Activated CD8-positive, alpha-beta T cell treated with anti-CD3 and anti-CD28 coated beads for 36 hours (primary cell): ENCODE data around the gene COMT. TPM values are rescaled to one million over a fixed set of nuclear protein-coding genes. Genes with fewer than 3 reads are reported as not detected.

ENCODE experiments used
- ATAC-seq: fragments of 200-7000 bp; cut with Tn5 transposase; one replicate; pipeline ENCODE4 v1.10.0; 2021; ENCODE audit warnings: mild to moderate bottlenecking, moderate library complexity
- CTCF ChIA-PET: fragments of 350-600 bp; sonication (Branson Sonifier 250); formaldehyde crosslinking; loops from one replicate; lab custom pipeline; 2021; ENCODE audit warnings: antibody characterized with exemption; lab: Charles Lee
- POLR2A ChIA-PET: fragments of 350-600 bp; sonication (Branson Sonifier 250); formaldehyde crosslinking; loops from one replicate; lab custom pipeline; 2021; ENCODE audit warnings: antibody characterized with exemption; lab: Charles Lee
- DNase-seq: peaks from one replicate; pipeline ENCODE4 v3.0.0-alpha.2; 2020
- H3K27ac Mint-ChIP-seq: one replicate; pipeline ENCODE4 v1.8.0; 2021; ENCODE audit warnings: mild to moderate bottlenecking, mixed read lengths
- H3K27me3 Mint-ChIP-seq: one replicate; pipeline ENCODE4 v1.8.0; 2021; ENCODE audit warnings: mixed read lengths
- H3K36me3 Mint-ChIP-seq: one replicate; pipeline ENCODE4 v1.8.0; 2021; ENCODE audit warnings: low read depth, mixed read lengths
- H3K4me1 Mint-ChIP-seq: one replicate; pipeline ENCODE4 v1.8.0; 2021; ENCODE audit warnings: low read depth, mixed read lengths
- H3K4me3 Mint-ChIP-seq: one replicate; pipeline ENCODE4 v1.8.0; 2021; ENCODE audit warnings: mild to moderate bottlenecking, moderate library complexity, mixed read lengths
- H3K9me3 Mint-ChIP-seq: one replicate; pipeline ENCODE4 v1.8.0; 2021; ENCODE audit warnings: mixed read lengths
- intact Hi-C: fragments of 100-400 bp; cut with micrococcal nuclease; formaldehyde crosslinking; loops from one replicate; pipeline ENCODE4 v1.10.0; 2022
- total RNA-seq, 2 experiments: library from RNA; stranded (reverse); gene quantifications; one replicate each; pipeline ENCODE4 v1.2.3, GENCODE V29; 2021
- TF ChIP-seq, protein P1 (sequence below): fragments of 200-600 bp; IDR thresholded peaks from one replicate; pipeline ENCODE4 v1.8.0; 2022; ENCODE audit warnings: antibody characterized with exemption, mild to moderate bottlenecking

COMT gene
- total RNA-seq, 2 experiments from 2014 or later: 70.7 to 74.5 TPM

DNA sequence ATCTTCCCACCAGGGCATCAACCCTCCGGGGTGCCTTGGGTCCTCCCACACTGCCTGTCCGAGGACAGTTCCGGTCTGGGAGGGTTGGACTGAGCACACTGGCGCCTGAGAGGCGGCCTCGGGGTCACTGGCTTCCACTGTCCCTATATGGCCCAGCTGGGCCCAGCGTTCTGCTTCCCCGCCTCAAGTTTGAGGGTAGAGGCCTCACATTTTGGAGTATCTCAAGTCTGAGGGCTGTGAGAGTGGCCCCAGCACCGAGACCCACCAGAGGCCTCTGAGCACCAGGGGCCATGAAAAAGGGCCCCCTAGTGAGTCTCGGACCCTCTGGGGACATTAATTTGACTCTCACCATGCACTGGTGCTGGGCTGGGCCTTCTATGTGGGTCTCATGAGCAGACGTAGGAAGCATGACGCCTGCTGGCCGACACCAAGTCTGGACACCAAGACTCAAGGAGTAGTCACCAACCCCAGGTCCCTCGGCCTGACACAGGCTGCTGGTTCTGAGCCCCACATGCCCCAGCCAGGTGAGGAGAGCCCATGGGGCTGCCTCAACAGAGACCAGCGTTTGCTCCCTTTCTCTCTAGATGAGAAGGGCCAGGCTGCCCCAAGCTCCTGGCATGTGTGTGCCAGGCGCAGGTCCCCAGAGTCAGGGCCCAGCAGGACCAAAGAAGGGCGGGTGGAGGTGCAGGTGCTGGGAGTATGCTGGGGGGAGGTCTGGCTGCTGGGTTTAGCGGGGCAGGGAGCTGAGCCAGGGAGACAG is 47.6 kb downstream of the COMT start:
- no peaks in the 10 kb centered on the region for H3K36me3 Mint-ChIP-seq
- H3K4me1 Mint-ChIP-seq: peaks cover 2% of the 10 kb centered on the region
- no peak for DNase-seq
- TF ChIP-seq, protein P1, sequence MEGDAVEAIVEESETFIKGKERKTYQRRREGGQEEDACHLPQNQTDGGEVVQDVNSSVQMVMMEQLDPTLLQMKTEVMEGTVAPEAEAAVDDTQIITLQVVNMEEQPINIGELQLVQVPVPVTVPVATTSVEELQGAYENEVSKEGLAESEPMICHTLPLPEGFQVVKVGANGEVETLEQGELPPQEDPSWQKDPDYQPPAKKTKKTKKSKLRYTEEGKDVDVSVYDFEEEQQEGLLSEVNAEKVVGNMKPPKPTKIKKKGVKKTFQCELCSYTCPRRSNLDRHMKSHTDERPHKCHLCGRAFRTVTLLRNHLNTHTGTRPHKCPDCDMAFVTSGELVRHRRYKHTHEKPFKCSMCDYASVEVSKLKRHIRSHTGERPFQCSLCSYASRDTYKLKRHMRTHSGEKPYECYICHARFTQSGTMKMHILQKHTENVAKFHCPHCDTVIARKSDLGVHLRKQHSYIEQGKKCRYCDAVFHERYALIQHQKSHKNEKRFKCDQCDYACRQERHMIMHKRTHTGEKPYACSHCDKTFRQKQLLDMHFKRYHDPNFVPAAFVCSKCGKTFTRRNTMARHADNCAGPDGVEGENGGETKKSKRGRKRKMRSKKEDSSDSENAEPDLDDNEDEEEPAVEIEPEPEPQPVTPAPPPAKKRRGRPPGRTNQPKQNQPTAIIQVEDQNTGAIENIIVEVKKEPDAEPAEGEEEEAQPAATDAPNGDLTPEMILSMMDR: no peak
- no peaks in the 10 kb centered on the region for H3K9me3 Mint-ChIP-seq
- no peak overlapping the region for H3K4me3 Mint-ChIP-seq
- ATAC-seq: no peak
- no peaks in the 10 kb centered on the region for H3K27me3 Mint-ChIP-seq
- POLR2A ChIA-PET: interaction anchor here (1.0 to 1.4 kb wide), 3 partner anchors 15 to 37 kb away, joined by 3 read pairs; no protein-coding TSS in a partner anchor
- intact Hi-C loops: no loop called here
- CTCF ChIA-PET: no interaction called here
- no peak overlapping the region for H3K27ac Mint-ChIP-seq

DNA sequence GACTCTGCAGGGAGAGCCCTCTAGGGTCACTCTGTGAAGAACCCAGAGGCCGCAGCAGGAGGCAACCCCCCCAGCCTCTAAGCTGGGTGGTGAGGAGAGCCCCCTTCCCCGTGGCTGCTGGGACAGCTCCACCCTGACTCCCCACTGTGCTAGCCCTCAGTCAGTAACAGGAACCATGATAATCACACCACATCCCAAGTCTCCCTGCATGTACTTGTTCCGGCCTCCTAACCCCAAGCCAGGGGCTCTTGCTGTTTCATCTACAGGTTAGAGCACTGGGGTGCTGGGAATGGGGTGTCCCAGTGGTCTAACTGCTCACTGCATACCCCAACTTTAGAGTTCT is 48.1 kb downstream of the COMT start:
- no peaks in the 10 kb centered on the region for H3K27me3 Mint-ChIP-seq
- POLR2A ChIA-PET: interaction anchor here (1.4 kb wide), 1 partner anchor 37 kb away, joined by 3 read pairs; no protein-coding TSS in a partner anchor
- no peaks in the 10 kb centered on the region for H3K36me3 Mint-ChIP-seq
- intact Hi-C loops: no loop called here
- no peak overlapping the region for H3K4me3 Mint-ChIP-seq
- H3K4me1 Mint-ChIP-seq: no peaks in the 10 kb centered on the region
- DNase-seq (no peak), ATAC-seq (no peak)
- H3K27ac Mint-ChIP-seq: no peak overlapping the region
- TF ChIP-seq, protein P1: no peak
- H3K9me3 Mint-ChIP-seq: no peaks in the 10 kb centered on the region
- CTCF ChIA-PET: no interaction called here

DNA sequence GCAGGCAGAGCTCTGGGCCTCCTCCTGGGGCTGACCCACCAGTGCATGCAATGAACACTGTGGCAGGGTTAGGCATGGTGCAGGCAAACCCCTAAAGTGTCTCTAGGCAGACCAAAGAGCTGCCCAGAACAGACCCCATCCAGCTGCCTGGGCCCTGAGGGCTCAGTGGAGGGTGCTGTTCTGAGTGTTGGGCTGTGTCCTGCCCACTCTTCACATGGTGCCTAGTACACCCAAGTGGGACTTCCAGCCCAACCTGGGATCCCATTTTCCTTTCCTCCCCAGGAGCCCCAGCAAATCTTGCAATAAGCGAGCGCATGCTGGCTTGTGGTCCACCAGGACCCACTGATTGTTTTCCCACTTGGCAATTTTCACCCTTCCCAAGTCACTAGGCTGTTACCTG is 48.6 kb downstream of the COMT start:
- Mint-ChIP-seq H3K4me1 (no peaks in the 10 kb centered on the region), H3K27ac (no peak overlapping the region), H3K9me3 (no peaks in the 10 kb centered on the region), H3K27me3 (no peaks in the 10 kb centered on the region), H3K36me3 (no peaks in the 10 kb centered on the region), H3K4me3 (no peak overlapping the region)
- DNase-seq: no peak
- no peak for ATAC-seq
- TF ChIP-seq, protein P1: no peak
- intact Hi-C loops: no loop called here
- ChIA-PET POLR2A (interaction anchor here (1.1 to 1.4 kb wide), 2 partner anchors 31 to 36 kb away, joined by 3 read pairs; no protein-coding TSS in a partner anchor), CTCF (no interaction called here)

DNA sequence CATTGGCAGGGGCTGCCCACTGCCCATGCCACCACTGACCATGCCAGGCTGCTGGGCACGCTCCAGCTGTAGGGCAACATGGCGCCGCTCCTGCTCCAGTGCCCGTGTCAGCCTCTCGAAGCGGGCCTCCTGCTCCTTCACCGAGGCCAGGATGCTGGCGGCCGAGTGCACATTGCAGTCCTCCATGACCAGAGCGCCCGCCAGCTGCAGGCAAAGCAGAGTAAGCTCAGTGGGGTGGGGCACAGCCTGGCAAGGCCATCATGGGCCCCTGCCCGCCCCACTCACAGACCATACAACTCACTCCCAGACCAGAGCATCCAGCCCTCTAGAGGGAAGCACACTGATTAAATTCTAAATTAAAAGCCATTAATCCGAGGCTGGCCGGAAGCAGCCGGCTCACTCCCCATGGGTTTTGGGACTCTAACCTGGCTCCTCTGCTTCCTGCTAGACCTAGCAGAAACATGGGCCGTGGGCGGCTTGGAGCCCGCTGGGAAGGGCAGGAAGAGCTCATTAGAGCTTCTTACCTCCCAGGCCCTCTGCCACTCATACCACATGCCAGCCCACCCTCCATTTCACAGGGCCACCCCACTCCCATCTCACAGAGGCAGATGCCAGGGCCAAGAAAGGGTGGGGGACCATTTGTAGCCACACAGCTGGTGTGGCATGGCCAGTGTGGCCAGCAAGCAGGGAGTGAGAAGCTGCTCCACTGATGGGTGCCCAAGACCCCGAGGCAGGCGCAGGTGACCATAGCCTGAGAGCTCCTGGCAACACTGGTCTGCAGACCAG is 49.2 kb downstream of the COMT start:
- Mint-ChIP-seq H3K36me3 (no peaks in the 10 kb centered on the region), H3K27me3 (no peaks in the 10 kb centered on the region), H3K4me3 (no peak overlapping the region), H3K27ac (no peak overlapping the region), H3K9me3 (no peaks in the 10 kb centered on the region), H3K4me1 (no peaks in the 10 kb centered on the region)
- CTCF ChIA-PET: no interaction called here
- POLR2A ChIA-PET: interaction anchor here (1.1 to 1.4 kb wide), 3 partner anchors 20 to 35 kb away, joined by 3 read pairs; no protein-coding TSS in a partner anchor
- ATAC-seq: no peak
- intact Hi-C loops: no loop called here
- TF ChIP-seq, protein P1: no peak
- no peak for DNase-seq

DNA sequence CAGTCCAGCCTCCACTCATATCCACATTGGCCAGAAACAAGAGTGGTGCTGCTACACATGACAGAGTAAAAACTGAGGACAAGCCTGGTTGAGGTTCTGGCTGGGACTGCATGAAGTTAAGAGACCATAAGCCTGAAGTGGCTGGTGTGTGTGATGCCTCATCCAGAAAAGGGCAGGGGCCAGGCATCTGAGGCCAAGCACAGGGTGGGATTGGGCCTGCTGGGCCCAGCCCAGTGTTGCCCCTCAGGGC is 49.7 kb downstream of the COMT start:
- DNase-seq (no peak), ATAC-seq (no peak)
- ChIA-PET POLR2A (interaction anchor here (1.4 kb wide), 1 partner anchor 21 kb away, joined by 3 read pairs; no protein-coding TSS in a partner anchor), CTCF (no interaction called here)
- Mint-ChIP-seq H3K4me1 (no peaks in the 10 kb centered on the region), H3K9me3 (no peaks in the 10 kb centered on the region), H3K27ac (no peak overlapping the region), H3K36me3 (no peaks in the 10 kb centered on the region), H3K27me3 (no peaks in the 10 kb centered on the region), H3K4me3 (no peak overlapping the region)
- TF ChIP-seq, protein P1: no peak
- intact Hi-C loops: no loop called here
